ENCODE data around the gene ZNF611. TPM values are rescaled to one million over a fixed set of nuclear protein-coding genes. Genes with fewer than 3 reads are reported as not detected.
A peak's percentile ranks its signal among the peaks of the same experiment; 100 is the strongest.

The ZNF611 gene
- total and polyA plus RNA-seq, 9 of the 15 experiments (the other 6 are each of a cell fraction or from before 2014, with no cell fraction given): 3.7 to 29.6 (median 12.8) TPM

DNA sequence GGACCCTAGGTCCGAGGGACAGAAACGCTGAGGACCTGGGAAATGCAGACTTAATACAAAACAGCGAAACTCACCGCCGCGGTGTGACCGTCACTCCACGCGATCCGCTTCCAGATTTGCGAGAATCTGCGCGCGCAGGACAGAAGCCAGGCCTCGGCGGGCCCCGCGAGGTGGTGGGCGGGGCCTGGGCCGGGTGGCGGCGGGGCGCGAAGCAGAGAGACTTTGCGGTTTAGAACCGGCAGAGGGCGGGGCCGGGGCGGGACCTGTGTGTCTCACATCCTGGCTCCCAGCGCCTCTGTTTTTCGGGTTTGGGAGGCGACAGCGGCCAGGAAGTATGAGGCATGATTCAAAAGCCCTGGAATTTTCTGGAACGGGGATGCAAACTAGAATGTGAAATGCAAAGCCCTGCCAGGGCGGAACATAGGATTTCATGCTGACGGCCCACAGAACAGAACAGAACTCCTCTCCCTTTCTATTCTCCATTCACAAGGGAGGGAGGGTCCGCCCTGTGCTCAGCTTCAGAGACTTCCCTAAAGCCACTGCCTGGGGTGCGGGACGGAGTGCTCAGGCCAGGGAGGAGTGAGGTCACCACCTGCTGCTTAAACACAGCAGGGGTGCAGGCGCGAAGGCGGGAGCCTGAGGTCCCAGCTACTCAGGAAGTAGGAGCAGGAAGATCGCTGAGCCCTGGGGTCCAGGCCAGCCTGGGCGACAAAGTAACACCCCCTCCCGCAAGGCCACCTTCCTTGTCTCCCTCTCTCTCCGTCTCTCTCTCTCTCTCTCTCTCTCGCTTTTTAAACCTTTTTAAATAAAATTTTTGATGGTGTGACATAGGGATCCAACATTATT, 44.3 kb downstream of the ZNF611 start (continued):
- TF ChIP-seq ZNF699 (CRISPR knock-in tag; IDR thresholded peaks at IDR 0.05; ENCODE audit: insufficient replicate concordance) (no peak), ELF4 (CRISPR knock-in tag; IDR thresholded peaks at IDR 0.05) (peak; percentile 62), GABPB1 (CRISPR knock-in tag; IDR thresholded peaks at IDR 0.05) (peak; percentile 36; the same call in 1 of the 2 replicates), ZNF76 (CRISPR knock-in tag; IDR thresholded peaks at IDR 0.05; ENCODE audit: borderline replicate concordance) (0 out of 2 replicates have a peak, but pooled peaks have one; percentile 67), MYNN (IDR thresholded peaks at IDR 0.05) (peak; percentile 14; the same call in 1 of the 2 replicates), MYNN (CRISPR knock-in tag; IDR thresholded peaks at IDR 0.05) (no peak), POLR3G (IDR thresholded peaks at IDR 0.05; ENCODE audit: extremely low read depth, insufficient read length, insufficient replicate concordance) (no peak), IRF2 (CRISPR knock-in tag; IDR thresholded peaks at IDR 0.05) (no peak), FOXK1 (CRISPR knock-in tag; IDR thresholded peaks at IDR 0.05; ENCODE audit: borderline replicate concordance) (no peak), EP400 (IDR thresholded peaks at IDR 0.05) (peak; percentile 55), POLR2G (IDR thresholded peaks at IDR 0.05; ENCODE audit: low read depth, low read length) (peak; percentile 84), SMC3 (conservative IDR thresholded peaks at IDR 0.05; ENCODE audit: insufficient read depth, low read depth, low read length) (no peak), SRF (CRISPR knock-in tag; IDR thresholded peaks at IDR 0.05) (peak in 1 of 2 experiments; percentile 30; a peak in 1 of 4 replicates), KLF13 (tag; IDR thresholded peaks at IDR 0.05; ENCODE audit: borderline replicate concordance, low read depth) (no peak)
- TF ChIP-seq, protein P1, sequence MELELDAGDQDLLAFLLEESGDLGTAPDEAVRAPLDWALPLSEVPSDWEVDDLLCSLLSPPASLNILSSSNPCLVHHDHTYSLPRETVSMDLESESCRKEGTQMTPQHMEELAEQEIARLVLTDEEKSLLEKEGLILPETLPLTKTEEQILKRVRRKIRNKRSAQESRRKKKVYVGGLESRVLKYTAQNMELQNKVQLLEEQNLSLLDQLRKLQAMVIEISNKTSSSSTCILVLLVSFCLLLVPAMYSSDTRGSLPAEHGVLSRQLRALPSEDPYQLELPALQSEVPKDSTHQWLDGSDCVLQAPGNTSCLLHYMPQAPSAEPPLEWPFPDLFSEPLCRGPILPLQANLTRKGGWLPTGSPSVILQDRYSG (tag; conservative IDR thresholded peaks at IDR 0.05; ENCODE audit: low read depth): no peak
- TF ChIP-seq, protein P2, sequence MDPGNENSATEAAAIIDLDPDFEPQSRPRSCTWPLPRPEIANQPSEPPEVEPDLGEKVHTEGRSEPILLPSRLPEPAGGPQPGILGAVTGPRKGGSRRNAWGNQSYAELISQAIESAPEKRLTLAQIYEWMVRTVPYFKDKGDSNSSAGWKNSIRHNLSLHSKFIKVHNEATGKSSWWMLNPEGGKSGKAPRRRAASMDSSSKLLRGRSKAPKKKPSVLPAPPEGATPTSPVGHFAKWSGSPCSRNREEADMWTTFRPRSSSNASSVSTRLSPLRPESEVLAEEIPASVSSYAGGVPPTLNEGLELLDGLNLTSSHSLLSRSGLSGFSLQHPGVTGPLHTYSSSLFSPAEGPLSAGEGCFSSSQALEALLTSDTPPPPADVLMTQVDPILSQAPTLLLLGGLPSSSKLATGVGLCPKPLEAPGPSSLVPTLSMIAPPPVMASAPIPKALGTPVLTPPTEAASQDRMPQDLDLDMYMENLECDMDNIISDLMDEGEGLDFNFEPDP (CRISPR knock-in tag; IDR thresholded peaks at IDR 0.05): no peak
- TF ChIP-seq, protein P3, sequence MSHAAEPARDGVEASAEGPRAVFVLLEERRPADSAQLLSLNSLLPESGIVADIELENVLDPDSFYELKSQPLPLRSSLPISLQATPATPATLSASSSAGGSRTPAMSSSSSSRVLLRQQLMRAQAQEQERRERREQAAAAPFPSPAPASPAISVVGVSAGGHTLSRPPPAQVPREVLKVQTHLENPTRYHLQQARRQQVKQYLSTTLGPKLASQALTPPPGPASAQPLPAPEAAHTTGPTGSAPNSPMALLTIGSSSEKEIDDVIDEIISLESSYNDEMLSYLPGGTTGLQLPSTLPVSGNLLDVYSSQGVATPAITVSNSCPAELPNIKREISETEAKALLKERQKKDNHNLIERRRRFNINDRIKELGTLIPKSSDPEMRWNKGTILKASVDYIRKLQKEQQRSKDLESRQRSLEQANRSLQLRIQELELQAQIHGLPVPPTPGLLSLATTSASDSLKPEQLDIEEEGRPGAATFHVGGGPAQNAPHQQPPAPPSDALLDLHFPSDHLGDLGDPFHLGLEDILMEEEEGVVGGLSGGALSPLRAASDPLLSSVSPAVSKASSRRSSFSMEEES (CRISPR knock-in tag; IDR thresholded peaks at IDR 0.05): no peak
- TF ChIP-seq, protein P4, sequence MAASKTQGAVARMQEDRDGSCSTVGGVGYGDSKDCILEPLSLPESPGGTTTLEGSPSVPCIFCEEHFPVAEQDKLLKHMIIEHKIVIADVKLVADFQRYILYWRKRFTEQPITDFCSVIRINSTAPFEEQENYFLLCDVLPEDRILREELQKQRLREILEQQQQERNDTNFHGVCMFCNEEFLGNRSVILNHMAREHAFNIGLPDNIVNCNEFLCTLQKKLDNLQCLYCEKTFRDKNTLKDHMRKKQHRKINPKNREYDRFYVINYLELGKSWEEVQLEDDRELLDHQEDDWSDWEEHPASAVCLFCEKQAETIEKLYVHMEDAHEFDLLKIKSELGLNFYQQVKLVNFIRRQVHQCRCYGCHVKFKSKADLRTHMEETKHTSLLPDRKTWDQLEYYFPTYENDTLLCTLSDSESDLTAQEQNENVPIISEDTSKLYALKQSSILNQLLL (CRISPR knock-in tag; IDR thresholded peaks at IDR 0.05; ENCODE audit: borderline replicate concordance): no peak
- TF ChIP-seq, protein P5, sequence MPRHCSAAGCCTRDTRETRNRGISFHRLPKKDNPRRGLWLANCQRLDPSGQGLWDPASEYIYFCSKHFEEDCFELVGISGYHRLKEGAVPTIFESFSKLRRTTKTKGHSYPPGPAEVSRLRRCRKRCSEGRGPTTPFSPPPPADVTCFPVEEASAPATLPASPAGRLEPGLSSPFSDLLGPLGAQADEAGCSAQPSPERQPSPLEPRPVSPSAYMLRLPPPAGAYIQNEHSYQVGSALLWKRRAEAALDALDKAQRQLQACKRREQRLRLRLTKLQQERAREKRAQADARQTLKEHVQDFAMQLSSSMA (CRISPR knock-in tag; IDR thresholded peaks at IDR 0.05): no peak
- TF ChIP-seq, protein P6, sequence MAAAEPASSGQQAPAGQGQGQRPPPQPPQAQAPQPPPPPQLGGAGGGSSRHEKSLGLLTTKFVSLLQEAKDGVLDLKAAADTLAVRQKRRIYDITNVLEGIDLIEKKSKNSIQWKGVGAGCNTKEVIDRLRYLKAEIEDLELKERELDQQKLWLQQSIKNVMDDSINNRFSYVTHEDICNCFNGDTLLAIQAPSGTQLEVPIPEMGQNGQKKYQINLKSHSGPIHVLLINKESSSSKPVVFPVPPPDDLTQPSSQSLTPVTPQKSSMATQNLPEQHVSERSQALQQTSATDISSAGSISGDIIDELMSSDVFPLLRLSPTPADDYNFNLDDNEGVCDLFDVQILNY (CRISPR knock-in tag; IDR thresholded peaks at IDR 0.05): no peak

All from K562 (cell line).